GM12878 (cell line): ENCODE data around the gene RABEP1. TPM values are rescaled to one million over a fixed set of nuclear protein-coding genes. Genes with fewer than 3 reads are reported as not detected.

Experiments
- ATAC-seq: fragments of 200-7000 bp; cut with Tn5 transposase; 3 replicates; pipeline ENCODE4 v1.9.1; 2020; ENCODE audit warnings: mild to moderate bottlenecking, moderate library complexity
- BruUV-seq: library from RNA; stranded (reverse); fragments of 400-500 nt; replicated peaks from 2 replicates; lab custom pipeline; 2021; lab: Mats Ljungman, UMichigan
- CTCF ChIA-PET: fragments of 300-600 bp; sonication (Branson Sonifier 250); formaldehyde crosslinking; extraction: SDS; loops from one replicate; lab custom pipeline; 2021; ENCODE audit warnings: inconsistent platforms; lab: Yijun Ruan, JAX
- POLR2A ChIA-PET: fragments of 350-600 bp; formaldehyde crosslinking; extraction: SDS; loops from one replicate; lab custom pipeline; 2021; ENCODE audit warnings: inconsistent platforms; lab: Charles Lee
- RAD21 ChIA-PET: fragments of 300-600 bp; sonication (Branson Sonifier 250); formaldehyde crosslinking; loops from one replicate; lab custom pipeline; 2023; ENCODE audit warnings: antibody characterized with exemption; ENCODE audit not compliant: unreplicated experiment; lab: Charles Lee
- SMC1A ChIA-PET: fragments of 300-600 bp; sonication (Branson Sonifier 250); formaldehyde crosslinking; loops from one replicate; lab custom pipeline; 2023; ENCODE audit not compliant: unreplicated experiment, uncharacterized antibody; lab: Charles Lee
- DNase-seq: peaks from one replicate; pipeline ENCODE4 v3.0.0-alpha.2; 2011; ENCODE audit warnings: low read depth, low spot score
- FAIRE-seq: peaks from 3 replicates; lab custom pipeline; 2011; peaks lifted over from hg19 to GRCh38; lab: Jason Lieb, UNC
- H2AFZ ChIP-seq: 2 replicates; pipeline ENCODE4 v1.6.0; 2011; ENCODE audit warnings: low read depth, low read length, control low read depth; ENCODE audit not compliant: control insufficient read depth
- H3K27ac ChIP-seq: 2 replicates; pipeline ENCODE4 v1.5.1; 2011; ENCODE audit warnings: control low read depth; ENCODE audit not compliant: control insufficient read depth, insufficient read depth
- H3K27me3 ChIP-seq, 2 experiments: replicated peaks in 1 of 2; 2 replicates each; pipeline versions ENCODE4 v1.6.0 to v1.6.1; 2011; ENCODE audit warnings: low read length in 1 of 2; ENCODE audit not compliant: control insufficient read depth in 2 of 2, insufficient read depth in 2 of 2
- H3K36me3 ChIP-seq, 2 experiments: 2 replicates each; pipeline ENCODE4 v1.5.1; 2011; ENCODE audit warnings: low read length in 1 of 2; ENCODE audit not compliant: control insufficient read depth in 2 of 2, insufficient read depth in 2 of 2
- H3K4me1 ChIP-seq: 2 replicates; pipeline ENCODE4 v1.6.1; 2011; ENCODE audit warnings: mild to moderate bottlenecking, low read length, moderate library complexity, mixed read lengths; ENCODE audit not compliant: control insufficient read depth, insufficient read depth
- H3K4me2 ChIP-seq: 2 replicates; pipeline ENCODE4 v1.6.0; 2011; ENCODE audit warnings: control low read depth; ENCODE audit not compliant: control insufficient read depth, insufficient read depth
- H3K4me3 ChIP-seq: fragments of 200-600 bp; sonication (generic); 2 replicates; pipeline ENCODE4 v1.5.1; 2016
- H3K79me2 ChIP-seq: 2 replicates; pipeline ENCODE4 v1.6.0; 2011; ENCODE audit warnings: low read length; ENCODE audit not compliant: control insufficient read depth, insufficient read depth
- H3K9ac ChIP-seq: 2 replicates; pipeline ENCODE4 v1.8.0; 2011; ENCODE audit warnings: low read length, control low read depth, mixed read lengths; ENCODE audit not compliant: control insufficient read depth, insufficient read depth
- H3K9me3 ChIP-seq: replicated peaks from 3 replicates; pipeline ENCODE4 v1.5.1; 2011; ENCODE audit warnings: mild to moderate bottlenecking, low read length; ENCODE audit not compliant: control insufficient read depth, insufficient read depth
- H4K20me1 ChIP-seq: 2 replicates; pipeline ENCODE4 v1.6.0; 2011; ENCODE audit not compliant: control insufficient read depth, insufficient read depth
- CEBPB ChIP-seq, 2 experiments: fragments of 150-350 bp in 1 of 2; IDR thresholded peaks; 2 replicates each; pipeline ENCODE4 v1.6.1; 2012 to 2014; ENCODE audit warnings: low read depth in 2 of 2, low read length in 2 of 2, borderline replicate concordance in 1 of 2, inconsistent platforms in 1 of 2
- EGR1 ChIP-seq, 2 experiments: IDR thresholded peaks; 1 replicate in 1 of 2; 2 replicates in 1 of 2; pipeline ENCODE4 v1.6.1; 2011 to 2012; ENCODE audit warnings: low read depth in 2 of 2, low read length in 2 of 2, borderline replicate concordance in 1 of 2, mild to moderate bottlenecking in 1 of 2, moderate library complexity in 1 of 2
- ESRRA ChIP-seq: IDR thresholded peaks from 2 replicates; pipeline ENCODE4 v1.6.1; 2012; ENCODE audit warnings: mild to moderate bottlenecking, low read length, improper control_type of control experiment
- IRF4 ChIP-seq: IDR thresholded peaks from 2 replicates; pipeline ENCODE4 v1.6.1; 2011; ENCODE audit warnings: low read depth, low read length
- IRF5 ChIP-seq: fragments of 450-650 bp; IDR thresholded peaks from 2 replicates; pipeline ENCODE4 v1.6.1; 2017; ENCODE audit warnings: borderline replicate concordance
- LARP7 ChIP-seq: fragments of 450-650 bp; IDR thresholded peaks from 2 replicates; pipeline ENCODE4 v1.6.1; 2017; ENCODE audit warnings: mild to moderate bottlenecking
- PML ChIP-seq: IDR thresholded peaks from 2 replicates; pipeline ENCODE4 v1.6.1; 2012; ENCODE audit warnings: low read length, inconsistent platforms
- POU2F2 ChIP-seq: IDR thresholded peaks from 3 replicates; pipeline ENCODE4 v1.6.1; 2011; ENCODE audit warnings: low read depth, mild to moderate bottlenecking, low read length, borderline replicate concordance
- TCF7 ChIP-seq: IDR thresholded peaks from 2 replicates; pipeline ENCODE4 v1.6.1; 2014; ENCODE audit warnings: antibody characterized with exemption, borderline replicate concordance
- WRNIP1 ChIP-seq: IDR thresholded peaks from 2 replicates; pipeline ENCODE4 v1.6.1; 2011; ENCODE audit warnings: low read depth, low read length, improper control_type of control experiment, borderline replicate concordance
- ZNF622 ChIP-seq: fragments of 450-650 bp; IDR thresholded peaks from 2 replicates; pipeline ENCODE4 v1.6.1; 2017; ENCODE audit warnings: mild to moderate bottlenecking, inconsistent platforms
- WGBS: methylation state at CpG from one replicate; pipeline ENCODE4 v1.1.6; 2016; ENCODE audit warnings: low lambda C conversion rate; ENCODE audit not compliant: insufficient replicate concordance, insufficient coverage; ENCODE audit errors: missing lambda C conversion rate; 5-methylcytosine and 5-hydroxymethylcytosine counted together
- in situ Hi-C: fragments of 300-500 bp; cut with MboI; formaldehyde crosslinking; loops from 9 replicates; pipeline ENCODE4 v1.14.3; 2018; ENCODE audit warnings: mixed read lengths
- intact Hi-C: fragments of 100-400 bp; cut with micrococcal nuclease; formaldehyde crosslinking; loops from one replicate; pipeline ENCODE4 v1.14.2; 2022; ENCODE audit not compliant: unreplicated experiment
- polyA plus RNA-seq, 11 experiments: library from polyadenylated mRNA; depleted of rRNA in 4 of 11; unstranded in 6 of 11; stranded (reverse) in 5 of 11; fragments of >200 nt; fragmentation: Nextera tagmentation in 4 of 11; fragmentation: Illumina TruSeq in 1 of 11; extraction: Ambion mirVana in 4 of 11; extraction: Trizol in 1 of 11; gene quantifications; 1 replicate in 1 of 11; 2 replicates in 10 of 11; pipeline versions ENCODE4 v1.2.1 to v1.2.3, GENCODE V29; 2011 to 2016; ENCODE audit warnings: inconsistent platforms in 2 of 11, missing spikeins in 2 of 11, low read depth in 1 of 11
- total RNA-seq, 4 experiments: library from RNA; depleted of rRNA in 3 of 4; stranded (reverse); fragments of >200 nt in 3 of 4; fragmentation: Illumina TruSeq in 1 of 4; extraction: Trizol in 1 of 4; gene quantifications; 2 replicates each; pipeline versions ENCODE4 v1.2.1 to v1.2.3, GENCODE V29; 2013 to 2021
- TF ChIP-seq, protein P1 (sequence below): fragments of 450-650 bp; IDR thresholded peaks from 2 replicates; pipeline ENCODE4 v1.6.1; 2017; ENCODE audit warnings: low read depth, mild to moderate bottlenecking, moderate library complexity
- TF ChIP-seq, protein P2 (sequence below), 3 experiments: IDR thresholded peaks in 2 of 3; conservative IDR thresholded peaks in 1 of 3; 2 replicates each; pipeline ENCODE4 v1.5.1; 2011; ENCODE audit warnings: low read depth in 3 of 3, low read length in 3 of 3, mild to moderate bottlenecking in 3 of 3, control low read depth in 2 of 3, moderate library complexity in 2 of 3, inconsistent platforms in 1 of 3, mixed read lengths in 1 of 3; ENCODE audit not compliant: control insufficient read depth in 2 of 3, insufficient read depth in 1 of 3; ENCODE audit errors: extremely low read depth in 1 of 3
- TF ChIP-seq, protein P3 (sequence below): fragments of 450-650 bp; conservative IDR thresholded peaks from 2 replicates; pipeline ENCODE4 v1.6.1; 2017; ENCODE audit warnings: mild to moderate bottlenecking, moderate library complexity

The RABEP1 gene
- total and polyA plus RNA-seq, 10 of the 15 experiments (the other 5 are each of a cell fraction or from before 2014, with no cell fraction given): 13.4 to 71.4 (median 59.8) TPM

DNA sequence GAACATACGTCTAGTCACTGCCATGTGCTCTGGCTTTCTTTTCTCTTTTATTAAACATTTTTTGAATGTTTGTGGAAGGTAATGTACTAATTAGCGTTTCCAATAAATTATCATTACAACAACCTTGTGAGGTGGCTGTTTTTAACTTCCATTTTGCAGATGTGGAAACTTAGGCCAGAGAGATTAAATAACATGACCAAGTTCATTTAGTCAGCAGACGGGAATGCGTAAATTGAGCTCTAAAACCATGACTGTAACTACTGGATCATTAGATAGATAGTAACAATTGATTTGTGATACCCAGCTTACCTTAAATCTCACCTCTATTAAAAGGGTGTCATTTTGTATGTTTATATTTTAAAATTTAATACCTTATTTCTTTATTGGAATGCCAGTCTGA lies 49.4 kb downstream of the RABEP1 start (continued):
- TF ChIP-seq, protein P1, sequence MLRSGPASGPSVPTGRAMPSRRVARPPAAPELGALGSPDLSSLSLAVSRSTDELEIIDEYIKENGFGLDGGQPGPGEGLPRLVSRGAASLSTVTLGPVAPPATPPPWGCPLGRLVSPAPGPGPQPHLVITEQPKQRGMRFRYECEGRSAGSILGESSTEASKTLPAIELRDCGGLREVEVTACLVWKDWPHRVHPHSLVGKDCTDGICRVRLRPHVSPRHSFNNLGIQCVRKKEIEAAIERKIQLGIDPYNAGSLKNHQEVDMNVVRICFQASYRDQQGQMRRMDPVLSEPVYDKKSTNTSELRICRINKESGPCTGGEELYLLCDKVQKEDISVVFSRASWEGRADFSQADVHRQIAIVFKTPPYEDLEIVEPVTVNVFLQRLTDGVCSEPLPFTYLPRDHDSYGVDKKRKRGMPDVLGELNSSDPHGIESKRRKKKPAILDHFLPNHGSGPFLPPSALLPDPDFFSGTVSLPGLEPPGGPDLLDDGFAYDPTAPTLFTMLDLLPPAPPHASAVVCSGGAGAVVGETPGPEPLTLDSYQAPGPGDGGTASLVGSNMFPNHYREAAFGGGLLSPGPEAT: no peak
- TF ChIP-seq WRNIP1 (no peak), ZNF622 (no peak)

- RAD21 ChIA-PET: interaction anchor here (1.2 kb wide), 1 partner anchor 96 kb away, joined by 3 read pairs; no protein-coding TSS in a partner anchor
- no peak overlapping the region for H3K9ac ChIP-seq
- TF ChIP-seq EGR1 (IDR thresholded peaks at IDR 0.05; ENCODE audit: borderline replicate concordance in 1 of 2, low read depth in 2 of 2, low read length in 2 of 2): no peak
- TF ChIP-seq CEBPB (IDR thresholded peaks at IDR 0.05; ENCODE audit: borderline replicate concordance in 1 of 2, low read depth in 2 of 2, low read length in 2 of 2): no peak
- TF ChIP-seq POU2F2: no peak
- no peak for TF ChIP-seq ESRRA
- TF ChIP-seq IRF4: no peak
- TF ChIP-seq, protein P2, sequence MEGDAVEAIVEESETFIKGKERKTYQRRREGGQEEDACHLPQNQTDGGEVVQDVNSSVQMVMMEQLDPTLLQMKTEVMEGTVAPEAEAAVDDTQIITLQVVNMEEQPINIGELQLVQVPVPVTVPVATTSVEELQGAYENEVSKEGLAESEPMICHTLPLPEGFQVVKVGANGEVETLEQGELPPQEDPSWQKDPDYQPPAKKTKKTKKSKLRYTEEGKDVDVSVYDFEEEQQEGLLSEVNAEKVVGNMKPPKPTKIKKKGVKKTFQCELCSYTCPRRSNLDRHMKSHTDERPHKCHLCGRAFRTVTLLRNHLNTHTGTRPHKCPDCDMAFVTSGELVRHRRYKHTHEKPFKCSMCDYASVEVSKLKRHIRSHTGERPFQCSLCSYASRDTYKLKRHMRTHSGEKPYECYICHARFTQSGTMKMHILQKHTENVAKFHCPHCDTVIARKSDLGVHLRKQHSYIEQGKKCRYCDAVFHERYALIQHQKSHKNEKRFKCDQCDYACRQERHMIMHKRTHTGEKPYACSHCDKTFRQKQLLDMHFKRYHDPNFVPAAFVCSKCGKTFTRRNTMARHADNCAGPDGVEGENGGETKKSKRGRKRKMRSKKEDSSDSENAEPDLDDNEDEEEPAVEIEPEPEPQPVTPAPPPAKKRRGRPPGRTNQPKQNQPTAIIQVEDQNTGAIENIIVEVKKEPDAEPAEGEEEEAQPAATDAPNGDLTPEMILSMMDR (IDR thresholded peaks at IDR 0.05 in 2 of 3, conservative IDR thresholded peaks at IDR 0.05 in 1 of 3; ENCODE audit: control insufficient read depth in 2 of 3, extremely low read depth in 1 of 3, insufficient read depth in 1 of 3, low read depth in 3 of 3, low read length in 3 of 3): no peak
- no peak for TF ChIP-seq LARP7
- TF ChIP-seq PML: no peak
- no peak for TF ChIP-seq TCF7
- TF ChIP-seq, protein P3, sequence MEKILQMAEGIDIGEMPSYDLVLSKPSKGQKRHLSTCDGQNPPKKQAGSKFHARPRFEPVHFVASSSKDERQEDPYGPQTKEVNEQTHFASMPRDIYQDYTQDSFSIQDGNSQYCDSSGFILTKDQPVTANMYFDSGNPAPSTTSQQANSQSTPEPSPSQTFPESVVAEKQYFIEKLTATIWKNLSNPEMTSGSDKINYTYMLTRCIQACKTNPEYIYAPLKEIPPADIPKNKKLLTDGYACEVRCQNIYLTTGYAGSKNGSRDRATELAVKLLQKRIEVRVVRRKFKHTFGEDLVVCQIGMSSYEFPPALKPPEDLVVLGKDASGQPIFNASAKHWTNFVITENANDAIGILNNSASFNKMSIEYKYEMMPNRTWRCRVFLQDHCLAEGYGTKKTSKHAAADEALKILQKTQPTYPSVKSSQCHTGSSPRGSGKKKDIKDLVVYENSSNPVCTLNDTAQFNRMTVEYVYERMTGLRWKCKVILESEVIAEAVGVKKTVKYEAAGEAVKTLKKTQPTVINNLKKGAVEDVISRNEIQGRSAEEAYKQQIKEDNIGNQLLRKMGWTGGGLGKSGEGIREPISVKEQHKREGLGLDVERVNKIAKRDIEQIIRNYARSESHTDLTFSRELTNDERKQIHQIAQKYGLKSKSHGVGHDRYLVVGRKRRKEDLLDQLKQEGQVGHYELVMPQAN: no peak
- TF ChIP-seq IRF5: no peak
- TF ChIP-seq, protein P1: no peak
Observed at GRCh38 chr17:5344914-5345313, 62.8 kb downstream of the RABEP1 start.

More at GRCh38 chr17:5344914-5345313, 62.8 kb downstream of the RABEP1 start:
- WGBS: 94% methylated on average over 9 of the region's 9 CpGs
- BruUV-seq: no TSS peak
- no peak overlapping the region for H3K4me2 ChIP-seq
- intact Hi-C loops (no loop called here), in situ Hi-C loops (no loop called here)
- peaks cover 1 to 12% of the 10 kb centered on the region in 2 experiments; a peak in 2 of 4 replicates for H3K36me3 ChIP-seq
- no peaks in the 10 kb centered on the region for H3K79me2 ChIP-seq
- no peaks in the 10 kb centered on the region for H3K9me3 ChIP-seq
- SMC1A ChIA-PET: interaction anchor here (0.8 to 1.4 kb wide), 2 partner anchors 60 to 68 kb away, joined by 3 to 4 read pairs; no protein-coding TSS in a partner anchor
- POLR2A ChIA-PET: no interaction called here
- H3K27me3 ChIP-seq: no peaks in the 10 kb centered on the region
- FAIRE-seq (no peak), DNase-seq (no peak), ATAC-seq (no peak)
- CTCF ChIA-PET: no interaction called here
- no peak overlapping the region for H3K4me3 ChIP-seq
- H2AFZ ChIP-seq: no peak overlapping the region
- H3K4me1 ChIP-seq: no peaks in the 10 kb centered on the region
- H4K20me1 ChIP-seq: no peaks in the 10 kb centered on the region
- H3K27ac ChIP-seq: no peak overlapping the region
